IPS-11a (cell line): ENCODE measurements around the gene BEND2.

Experiments used
- H3K4me3 ChIP-seq: one replicate; pipeline ENCODE4 v1.5.1; 2013; ENCODE audit warnings: low read depth, low read length, control low read depth

BEND2 gene

DNA sequence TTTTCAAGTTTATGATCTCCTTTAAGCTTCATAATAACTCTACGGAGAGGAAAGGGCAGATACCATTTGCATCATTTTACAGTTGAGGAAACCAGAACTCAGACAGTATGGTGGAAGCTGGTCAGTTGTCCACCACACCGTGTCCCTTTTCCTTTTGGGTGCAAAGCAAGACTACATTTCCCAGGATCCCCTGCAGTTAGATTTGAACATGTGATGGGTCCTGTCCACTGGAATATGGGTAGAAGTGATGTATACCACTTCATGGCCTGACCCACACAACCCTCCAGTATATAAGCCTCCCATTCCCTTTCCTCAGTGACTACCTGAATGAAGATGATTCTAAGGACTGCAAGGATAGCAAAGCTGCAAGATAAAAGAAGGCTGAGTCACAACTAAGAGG lies 74.7 kb downstream of the BEND2 start:
- H3K4me3 ChIP-seq: no peak overlapping the region

GRCh38 chrX:18136816-18137215 lies 83.9 kb downstream of the BEND2 start:
- H3K4me3 ChIP-seq: no peak overlapping the region

DNA sequence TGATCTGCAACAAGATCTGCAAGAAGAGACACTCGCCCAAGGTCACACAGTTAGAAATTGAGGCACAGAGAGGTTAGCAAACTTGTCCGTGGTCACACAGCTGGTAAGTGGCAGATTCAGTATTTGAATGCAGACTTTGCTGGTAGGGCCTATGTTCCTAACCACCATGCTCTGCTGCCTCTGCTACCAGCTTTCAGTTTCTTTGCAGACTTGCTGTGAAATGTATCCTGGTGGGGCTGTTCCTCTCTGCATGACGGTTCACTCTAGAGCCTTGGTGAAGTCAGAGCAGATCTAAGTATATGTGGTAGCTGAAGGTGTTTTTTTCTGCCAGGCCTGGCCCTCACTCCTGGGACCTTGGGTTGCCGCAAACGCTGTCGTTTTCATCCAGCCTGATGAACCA lies 87.1 kb downstream of the BEND2 start:
- no peak overlapping the region for H3K4me3 ChIP-seq

- no peak overlapping the region for H3K4me3 ChIP-seq
Measured at GRCh38 chrX:18129690-18130089, 91.0 kb downstream of the BEND2 start.

- no peak overlapping the region for H3K4me3 ChIP-seq
Measured at GRCh38 chrX:18126971-18127370, 93.7 kb downstream of the BEND2 start.

- no peak overlapping the region for H3K4me3 ChIP-seq
Measured at GRCh38 chrX:18119856-18120255, 100.8 kb downstream of the BEND2 start.
